ENCODE results near the gene UBE2E2.

The UBE2E2 gene

GRCh38 chr3:23272820-23273219, 69.7 kb downstream of the UBE2E2 start:
- H3K4me3 ChIP-seq (ENCODE audit: low read depth, low read length) = no peak overlapping the region

GRCh38 chr3:23275061-23275460, 71.9 kb downstream of the UBE2E2 start:
- H3K4me3 ChIP-seq (ENCODE audit: low read depth, low read length) = no peak overlapping the region

DNA sequence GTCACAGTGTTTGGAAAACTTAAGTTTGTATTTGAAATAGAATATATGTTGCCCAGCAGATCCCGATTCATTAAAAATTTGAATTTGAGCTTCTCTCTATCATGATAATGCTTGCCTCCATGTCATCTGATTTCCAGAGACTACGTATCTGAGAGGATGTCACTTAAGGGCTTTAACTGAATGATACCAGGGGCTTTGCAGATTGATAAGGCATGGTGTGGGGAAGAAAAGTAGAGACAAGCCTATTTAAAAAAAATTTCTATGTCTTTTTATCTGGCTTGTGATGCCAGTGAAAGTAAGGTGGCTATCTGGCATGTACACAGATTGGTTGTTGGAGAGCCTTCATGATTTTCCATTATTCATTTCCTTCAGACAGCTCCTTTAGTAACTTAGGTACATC, 72.7 kb downstream of the UBE2E2 start:
- no peak overlapping the region for H3K4me3 ChIP-seq (ENCODE audit: low read depth, low read length)

GRCh38 chr3:23276913-23277658, 74.0 kb downstream of the UBE2E2 start:
- no peak overlapping the region for H3K4me3 ChIP-seq (ENCODE audit: low read depth, low read length)

DNA sequence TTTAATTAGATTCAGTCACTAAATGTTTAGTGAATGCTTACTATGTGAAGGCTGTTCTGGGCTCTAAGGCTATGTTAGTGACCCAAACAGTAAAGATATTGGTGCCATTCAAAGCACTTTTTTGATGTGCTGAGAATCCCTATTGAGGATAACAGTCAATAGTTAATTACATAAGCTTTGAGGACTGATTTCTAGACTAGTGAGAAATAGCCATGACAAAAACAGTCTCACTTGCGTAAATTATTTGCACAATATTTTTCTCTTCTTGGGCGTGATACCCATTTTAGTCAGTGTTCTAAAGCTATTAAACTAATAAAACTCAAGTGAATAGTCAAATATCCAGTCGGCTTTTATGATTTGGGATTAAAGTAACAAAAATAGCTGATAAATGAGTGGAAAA, 74.6 kb downstream of the UBE2E2 start:
- no peak overlapping the region for H3K4me3 ChIP-seq (ENCODE audit: low read depth, low read length)

DNA sequence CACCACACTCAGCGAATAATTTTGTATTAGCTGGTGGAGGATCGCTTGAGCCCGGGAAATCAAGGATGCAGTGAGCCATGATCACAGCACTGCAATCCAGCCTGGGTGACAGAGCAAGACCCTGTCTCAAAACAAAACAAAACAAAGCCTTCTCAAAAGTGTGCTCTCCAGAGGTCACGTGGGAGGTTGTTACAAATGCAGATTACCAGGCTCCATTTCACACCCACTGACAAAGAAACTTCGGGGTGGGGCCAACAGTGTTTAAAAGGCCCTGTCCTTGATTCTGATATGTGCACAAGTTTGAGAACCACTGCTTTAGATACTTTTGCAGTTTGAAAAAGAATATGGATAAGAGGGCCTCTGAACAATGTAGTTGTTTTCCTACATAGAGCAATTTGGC, 80.5 kb downstream of the UBE2E2 start:
- H3K4me3 ChIP-seq (ENCODE audit: low read depth, low read length) = no peak overlapping the region

DNA sequence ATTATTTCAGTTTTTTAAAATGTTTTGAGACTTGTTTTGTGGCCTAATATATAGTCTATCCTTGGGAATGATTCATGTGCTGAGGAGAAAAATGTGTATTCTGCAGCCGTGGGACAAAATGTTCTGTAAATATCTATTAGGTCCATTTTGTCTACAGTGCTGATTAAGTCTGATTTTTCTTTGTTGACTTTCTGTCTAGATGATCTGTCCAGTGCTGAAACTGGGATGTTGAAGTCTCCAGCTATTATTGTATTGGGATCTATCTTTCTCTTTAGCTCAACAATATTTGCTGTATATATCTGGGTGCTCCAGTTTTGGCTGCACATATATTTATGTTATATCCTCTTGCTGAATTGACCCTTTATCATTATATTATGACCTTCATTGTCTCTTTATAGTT, 85.2 kb downstream of the UBE2E2 start:
- H3K4me3 ChIP-seq (ENCODE audit: low read depth, low read length) = no peak overlapping the region

DNA sequence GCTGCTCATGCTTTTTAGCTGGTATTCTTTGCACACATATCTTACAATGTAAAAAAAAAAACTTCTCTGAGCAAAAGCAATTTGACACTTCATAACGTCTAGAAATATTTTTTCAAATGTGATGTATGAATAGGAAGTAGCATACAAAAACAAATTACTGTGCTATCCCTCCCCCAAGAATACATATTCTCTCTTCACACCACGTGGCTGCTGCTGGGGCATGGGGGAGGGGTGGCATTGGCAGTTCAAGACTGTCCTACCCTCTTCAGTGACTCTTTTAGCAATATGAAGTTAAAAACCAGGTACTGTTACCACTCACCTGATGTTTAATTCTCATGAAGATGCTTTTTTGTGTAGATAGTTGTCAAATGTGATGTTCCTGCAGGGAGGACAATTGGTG, 85.6 kb downstream of the UBE2E2 start:
- no peak overlapping the region for H3K4me3 ChIP-seq (ENCODE audit: low read depth, low read length)

GRCh38 chr3:23292432-23292831, 89.3 kb downstream of the UBE2E2 start:
- H3K4me3 ChIP-seq (ENCODE audit: low read depth, low read length) = no peak overlapping the region

DNA sequence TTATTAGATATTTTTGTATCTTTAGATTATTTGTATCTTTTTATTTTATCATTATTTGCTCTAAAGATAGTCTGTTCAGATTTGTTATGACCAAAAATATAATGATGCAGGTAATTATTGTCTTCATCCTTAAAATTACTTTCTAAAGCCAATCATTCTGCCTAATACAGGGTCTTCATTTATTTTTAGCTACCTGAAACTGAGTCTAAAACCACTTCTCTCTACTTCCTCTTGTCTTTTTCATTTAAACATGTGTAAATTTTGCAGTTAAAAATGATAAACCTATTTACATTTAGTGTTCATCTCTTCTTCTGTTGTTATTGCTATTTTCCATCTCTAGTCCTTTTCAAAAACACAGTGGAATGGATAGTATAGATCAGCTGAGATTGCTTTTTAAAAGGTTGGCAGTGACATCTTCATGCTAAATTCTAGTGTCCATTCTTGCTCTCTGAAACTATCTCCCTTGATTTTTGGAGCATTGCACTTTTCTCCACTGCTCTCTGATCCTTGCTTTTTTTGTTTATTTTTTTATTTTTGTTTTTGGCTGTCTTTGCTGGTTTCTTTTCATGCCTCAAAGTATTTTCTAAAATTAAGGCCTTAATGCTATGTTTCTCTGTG, 91.8 kb downstream of the UBE2E2 start:
- H3K4me3 ChIP-seq (ENCODE audit: low read depth, low read length) = no peak overlapping the region

- H3K4me3 ChIP-seq (ENCODE audit: low read depth, low read length) = no peak overlapping the region
Observed at GRCh38 chr3:23301819-23302218, 98.7 kb downstream of the UBE2E2 start.

GRCh38 chr3:23302271-23302670, 99.1 kb downstream of the UBE2E2 start:
- H3K4me3 ChIP-seq (ENCODE audit: low read depth, low read length) = no peak overlapping the region

DNA sequence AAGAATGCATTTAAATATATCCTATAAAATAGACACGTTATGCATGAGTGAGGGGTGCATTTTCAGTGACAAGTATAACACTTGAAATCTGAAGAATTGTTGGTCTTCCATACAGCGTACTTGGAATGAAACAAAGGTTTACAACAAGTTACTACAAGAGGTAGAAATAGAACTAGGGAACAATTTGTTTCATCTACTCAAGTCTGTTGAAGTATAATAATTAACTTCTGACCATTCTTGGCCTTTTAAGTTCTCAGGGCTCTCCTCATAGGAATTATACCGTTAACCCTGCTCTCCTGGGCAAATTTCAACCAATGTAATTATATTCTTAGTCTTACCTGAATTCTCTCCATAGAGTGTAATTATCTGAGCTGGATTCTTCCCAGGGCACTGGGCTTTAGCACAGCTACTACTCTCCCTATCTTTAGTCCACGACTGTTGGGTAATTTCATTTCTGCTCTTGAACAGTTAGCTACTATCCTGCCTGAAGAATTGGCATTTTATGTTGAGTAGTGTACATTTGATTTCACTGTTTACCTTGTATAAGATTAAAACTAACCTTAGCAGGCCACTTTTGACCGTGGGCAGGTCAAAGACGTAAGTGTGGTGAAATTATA, 100.6 kb downstream of the UBE2E2 start:
- H3K4me3 ChIP-seq (ENCODE audit: low read depth, low read length) = no peak overlapping the region

DNA sequence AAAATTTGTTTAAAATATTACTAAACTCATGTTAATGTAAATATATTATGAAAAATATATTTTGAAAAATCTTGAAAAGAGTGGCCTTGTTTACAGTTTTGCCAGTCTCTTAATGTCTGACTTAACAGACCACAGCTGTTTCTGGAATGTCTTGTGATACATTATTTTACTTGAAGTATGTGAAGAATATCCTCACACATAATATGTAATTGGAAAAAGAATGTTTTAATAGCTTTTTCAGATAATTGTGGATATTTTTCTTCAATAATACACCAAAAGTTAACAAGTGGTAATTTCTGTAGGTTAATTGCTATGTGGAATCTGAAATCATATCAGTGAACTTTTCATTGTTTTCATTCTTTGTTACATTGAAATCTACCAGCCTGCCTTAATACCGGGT, 101.3 kb downstream of the UBE2E2 start:
- no peak overlapping the region for H3K4me3 ChIP-seq (ENCODE audit: low read depth, low read length)

DNA sequence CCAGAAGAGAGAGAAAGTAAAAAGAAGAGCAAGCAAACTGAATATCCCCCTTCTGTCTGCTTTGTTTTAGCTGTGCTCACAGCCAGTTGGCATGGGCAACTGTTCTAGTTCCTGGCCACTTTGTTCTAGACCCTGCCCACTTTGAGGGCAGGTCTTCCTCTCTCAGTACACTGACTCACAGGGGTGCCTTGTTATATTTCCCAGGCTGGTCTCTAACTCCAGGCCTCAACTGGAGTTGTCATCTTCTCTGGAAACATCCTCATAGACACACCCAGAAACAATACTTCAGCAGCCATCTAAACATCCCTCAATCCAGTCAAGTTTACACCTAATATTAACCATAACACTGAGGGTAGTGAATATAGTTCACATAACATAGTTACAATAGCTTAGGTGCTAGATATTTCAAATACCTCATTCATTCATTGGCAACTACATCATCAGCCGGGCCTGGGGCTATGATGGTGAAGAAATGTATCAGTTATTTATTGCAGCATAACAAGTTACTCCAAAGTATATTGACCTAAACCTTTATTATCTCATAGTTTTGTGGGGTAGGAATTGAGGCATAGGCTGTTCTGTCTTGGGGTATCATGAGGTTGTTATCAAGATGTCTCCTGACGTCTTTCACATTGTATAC, 106.0 kb downstream of the UBE2E2 start:
- H3K4me3 ChIP-seq (ENCODE audit: low read depth, low read length) = no peak overlapping the region

GRCh38 chr3:23312866-23313265, 109.7 kb downstream of the UBE2E2 start:
- no peak overlapping the region for H3K4me3 ChIP-seq (ENCODE audit: low read depth, low read length)

DNA sequence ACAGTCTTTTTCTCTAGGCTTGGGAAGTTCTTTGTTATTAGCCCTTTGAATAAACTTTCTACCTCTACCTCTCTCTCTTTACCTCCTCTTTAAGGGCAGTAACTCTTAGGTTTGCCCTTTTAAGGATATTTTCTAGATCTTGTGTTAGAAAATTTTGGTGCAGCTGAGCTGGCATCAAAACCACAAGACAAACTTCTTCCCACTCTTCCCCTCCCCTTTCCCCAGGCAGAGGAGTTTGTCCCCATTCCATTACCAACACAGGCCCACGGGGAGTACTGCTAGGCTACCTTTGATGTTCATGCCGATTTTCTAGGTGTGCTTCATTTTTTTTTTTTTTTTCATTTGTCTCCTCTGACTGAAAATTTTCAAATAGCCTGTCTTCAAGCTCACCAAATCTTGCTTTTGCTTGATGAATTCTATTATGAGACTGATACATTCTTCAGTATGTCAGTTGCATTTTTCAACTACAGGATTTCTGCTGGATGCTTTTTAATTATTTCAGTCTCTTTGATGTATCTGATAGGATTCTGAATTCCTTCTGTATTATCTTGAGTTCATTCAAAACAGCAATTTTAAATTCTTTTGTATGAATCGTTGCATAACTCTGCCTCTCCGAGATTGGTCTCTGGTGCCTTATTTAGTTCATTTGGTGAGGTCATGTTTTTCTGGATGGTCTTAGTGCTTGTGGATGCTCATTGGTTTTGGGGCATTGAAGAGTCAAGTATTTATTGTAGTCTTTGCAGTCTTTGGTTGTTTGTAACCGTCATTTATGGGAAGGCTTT, 112.0 kb downstream of the UBE2E2 start:
- H3K4me3 ChIP-seq (ENCODE audit: low read depth, low read length) = no peak overlapping the region

DNA sequence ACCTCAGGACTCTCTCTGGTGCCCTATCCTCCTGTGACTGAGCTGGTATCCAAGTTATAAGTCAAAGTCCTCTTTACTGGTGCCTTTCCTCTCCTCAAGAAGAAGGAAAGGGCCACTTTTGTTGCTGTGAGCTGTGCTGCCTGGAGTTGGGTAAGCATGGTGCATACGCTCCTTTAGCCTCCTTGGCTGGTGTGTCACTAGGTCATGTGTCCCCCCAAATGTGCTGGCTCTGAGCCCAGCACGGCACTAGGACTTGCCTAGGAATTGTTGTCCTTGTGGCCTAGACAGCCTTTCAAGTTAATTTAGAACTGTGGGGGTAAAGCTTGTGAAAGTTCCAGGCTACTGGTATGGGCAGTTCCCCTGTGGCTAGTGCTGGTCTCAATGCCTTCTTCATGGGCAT, 113.8 kb downstream of the UBE2E2 start:
- H3K4me3 ChIP-seq (ENCODE audit: low read depth, low read length) = no peak overlapping the region

DNA sequence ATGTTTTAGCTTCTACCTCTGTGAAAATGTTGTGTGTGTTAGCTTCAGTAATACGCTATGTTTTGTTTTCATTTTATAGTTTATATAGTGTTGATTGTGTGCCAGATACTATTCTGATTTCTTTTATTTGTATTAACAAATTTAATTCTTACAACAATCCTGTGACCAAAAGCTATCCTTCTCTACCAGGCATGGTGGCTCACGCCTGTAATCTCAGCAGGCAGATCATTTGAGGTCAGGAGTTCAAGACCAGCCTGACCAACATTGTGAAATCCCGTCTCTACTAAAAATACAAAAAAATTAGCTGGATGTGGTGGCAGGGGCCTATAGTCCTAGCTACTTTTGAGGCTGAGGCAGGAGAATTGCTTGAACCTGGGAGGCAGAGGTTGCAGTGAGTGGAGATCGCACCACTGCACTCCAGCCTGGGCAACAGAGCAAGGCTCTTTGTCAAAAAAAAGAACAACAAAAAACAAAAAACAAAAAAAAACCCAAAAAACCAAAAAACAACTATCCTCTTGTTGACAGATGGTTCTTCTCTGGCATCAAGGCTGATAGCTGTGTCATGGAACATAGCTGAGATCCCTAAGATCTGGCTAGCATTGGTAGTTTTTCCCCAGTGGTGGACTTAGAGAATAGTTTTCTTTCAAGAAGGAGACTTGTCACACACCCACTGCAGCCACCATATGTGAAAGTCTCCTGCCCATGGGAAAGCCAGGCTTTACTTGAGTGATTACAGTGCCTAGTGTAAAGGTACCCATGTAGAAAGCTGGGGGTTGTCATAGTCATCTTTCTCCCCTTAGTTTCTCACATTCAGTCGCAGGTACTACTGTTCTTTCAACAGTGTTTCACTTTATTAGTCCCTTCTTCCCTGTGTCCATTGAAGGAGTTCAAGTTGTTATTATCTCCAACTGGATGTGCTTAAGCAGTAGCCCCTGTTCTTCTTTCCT, 116.5 kb downstream of the UBE2E2 start:
- no peak overlapping the region for H3K4me3 ChIP-seq (ENCODE audit: low read depth, low read length)
